Kidney (tissue), 14 donors: ENCODE data around the gene TRUB2. TPM values are rescaled to one million over a fixed set of nuclear protein-coding genes. Genes with fewer than 3 reads are reported as not detected.

ENCODE experiments used
- DNase-seq, 5 donors: peaks; one replicate each; pipeline ENCODE4 v3.0.0-alpha.2; 2013 to 2020
- FAIRE-seq: peaks from 2 replicates; lab custom pipeline; 2012; peaks lifted over from hg19 to GRCh38; lab: Jason Lieb, UNC
- H3K27ac ChIP-seq, 2 donors: one replicate each; pipeline ENCODE4 v1.7.0; 2013; ENCODE audit warnings: low read depth in 2 of 2, low read length in 2 of 2, inconsistent platforms in 1 of 2
- H3K27me3 ChIP-seq: one replicate; pipeline ENCODE4 v1.7.1; 2013; ENCODE audit warnings: low read length, inconsistent platforms; ENCODE audit not compliant: control insufficient read depth, insufficient read depth
- H3K36me3 ChIP-seq, 3 donors: one replicate each; pipeline versions ENCODE4 v1.7.0 to v1.7.1; 2013; ENCODE audit warnings: low read length in 3 of 3, control low read depth in 1 of 3, inconsistent platforms in 1 of 3; ENCODE audit not compliant: insufficient read depth in 3 of 3, control insufficient read depth in 2 of 3
- H3K4me1 ChIP-seq, 3 donors: one replicate each; pipeline versions ENCODE4 v1.7.0 to v1.7.1; 2013; ENCODE audit warnings: low read length in 3 of 3, inconsistent platforms in 1 of 3, low read depth in 1 of 3; ENCODE audit not compliant: control insufficient read depth in 2 of 3, insufficient read depth in 2 of 3
- H3K4me3 ChIP-seq, 3 donors: one replicate each; pipeline versions ENCODE4 v1.7.0 to v1.8.1; 2013; ENCODE audit warnings: low read length in 3 of 3, control low read depth in 1 of 3, inconsistent platforms in 1 of 3
- H3K9ac ChIP-seq, 3 donors: one replicate each; pipeline versions ENCODE4 v1.7.0 to v1.7.1; 2013; ENCODE audit warnings: low read length in 3 of 3, control low read depth in 1 of 3, inconsistent platforms in 1 of 3
- H3K9me3 ChIP-seq, 3 donors: one replicate each; pipeline versions ENCODE4 v1.7.0 to v1.7.1; 2013; ENCODE audit warnings: low read length in 3 of 3, control low read depth in 1 of 3, inconsistent platforms in 1 of 3; ENCODE audit not compliant: control insufficient read depth in 2 of 3, insufficient read depth in 1 of 3
- intact Hi-C: fragments of 100-400 bp; cut with DNase I; formaldehyde crosslinking; loops from one replicate; pipeline ENCODE4 v1.11.1; 2022
- polyA plus RNA-seq: library from polyadenylated mRNA; stranded (reverse); fragments of 350-450 nt; fragmentation: Illumina TruSeq; extraction: RNeasy Lipid Tissue Mini Kit (QIAGEN cat#74804); gene quantifications from one replicate; pipeline ENCODE4 v1.2.3, GENCODE V29; 2014; ENCODE audit warnings: low read depth, low replicate concordance; ENCODE audit not compliant: insufficient read depth
- total RNA-seq: library from RNA; stranded (reverse); fragmentation: NEBNext Ultra II Directional; extraction: Animal tissue kit (Norgen Biotek cat#: 25700); gene quantifications from one replicate; pipeline ENCODE4 v1.2.1, GENCODE V29; 2021
- TF ChIP-seq, protein P1 (sequence below): IDR thresholded peaks from 3 replicates; pipeline ENCODE4 v1.5.1; 2012; ENCODE audit warnings: mild to moderate bottlenecking, moderate library complexity, borderline replicate concordance; ENCODE audit not compliant: insufficient read depth; ENCODE audit errors: extremely low read depth
- donor health status: control.
- donor health status: control.
- donor health status: control.
- donor health status: control.
- donor health status: control.
- donor health status: DM: yes; HTN: yes; CAD: no.
- donor health status: Normal renal cell carcinoma (clear cell type).

The TRUB2 gene
- total and polyA plus RNA-seq, 2 donors from 2014 or later, result 22.4 to 40.8 TPM

DNA sequence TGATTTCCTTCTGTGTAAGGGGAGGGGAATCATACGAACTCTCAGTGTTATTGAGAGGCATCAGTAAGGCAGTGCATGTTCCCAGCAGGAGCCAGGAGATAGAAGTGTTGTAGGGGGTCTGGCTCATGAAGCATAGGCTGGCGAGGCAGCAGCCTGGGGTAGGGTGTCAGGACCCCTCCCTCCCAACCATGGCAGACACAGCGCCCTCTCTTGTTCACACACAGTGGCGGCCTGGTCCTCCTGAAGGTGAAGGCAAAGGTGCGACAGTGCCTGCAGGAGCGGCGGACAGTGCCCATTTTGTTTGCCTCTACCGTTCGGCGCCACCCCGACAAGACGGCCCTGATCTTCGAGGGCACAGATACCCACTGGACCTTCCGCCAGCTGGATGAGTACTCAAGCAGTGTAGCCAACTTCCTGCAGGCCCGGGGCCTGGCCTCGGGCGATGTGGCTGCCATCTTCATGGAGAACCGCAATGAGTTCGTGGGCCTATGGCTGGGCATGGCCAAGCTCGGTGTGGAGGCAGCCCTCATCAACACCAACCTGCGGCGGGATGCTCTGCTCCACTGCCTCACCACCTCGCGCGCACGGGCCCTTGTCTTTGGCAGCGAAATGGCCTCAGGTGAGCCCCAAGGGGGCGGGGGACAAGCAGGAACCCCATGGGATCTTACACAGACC is 22.8 kb upstream of the TRUB2 start:
- Histone ChIP-seq H3K9ac (no peak overlapping the region), H3K27me3 (no peaks in the 10 kb centered on the region), H3K36me3 (peaks cover 2 to 39% (median 22%) of the 10 kb centered on the region in 3 donors), H3K4me1 (peaks cover 0 to 4% (median 0%) of the 10 kb centered on the region in 3 donors), H3K9me3 (no peaks in the 10 kb centered on the region), H3K4me3 (no peak overlapping the region), H3K27ac (no peak overlapping the region)
- FAIRE-seq, result no peak
- TF ChIP-seq, protein P1, sequence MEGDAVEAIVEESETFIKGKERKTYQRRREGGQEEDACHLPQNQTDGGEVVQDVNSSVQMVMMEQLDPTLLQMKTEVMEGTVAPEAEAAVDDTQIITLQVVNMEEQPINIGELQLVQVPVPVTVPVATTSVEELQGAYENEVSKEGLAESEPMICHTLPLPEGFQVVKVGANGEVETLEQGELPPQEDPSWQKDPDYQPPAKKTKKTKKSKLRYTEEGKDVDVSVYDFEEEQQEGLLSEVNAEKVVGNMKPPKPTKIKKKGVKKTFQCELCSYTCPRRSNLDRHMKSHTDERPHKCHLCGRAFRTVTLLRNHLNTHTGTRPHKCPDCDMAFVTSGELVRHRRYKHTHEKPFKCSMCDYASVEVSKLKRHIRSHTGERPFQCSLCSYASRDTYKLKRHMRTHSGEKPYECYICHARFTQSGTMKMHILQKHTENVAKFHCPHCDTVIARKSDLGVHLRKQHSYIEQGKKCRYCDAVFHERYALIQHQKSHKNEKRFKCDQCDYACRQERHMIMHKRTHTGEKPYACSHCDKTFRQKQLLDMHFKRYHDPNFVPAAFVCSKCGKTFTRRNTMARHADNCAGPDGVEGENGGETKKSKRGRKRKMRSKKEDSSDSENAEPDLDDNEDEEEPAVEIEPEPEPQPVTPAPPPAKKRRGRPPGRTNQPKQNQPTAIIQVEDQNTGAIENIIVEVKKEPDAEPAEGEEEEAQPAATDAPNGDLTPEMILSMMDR, result no peak
- no peak for DNase-seq
- intact Hi-C loops, result no loop called here

DNA sequence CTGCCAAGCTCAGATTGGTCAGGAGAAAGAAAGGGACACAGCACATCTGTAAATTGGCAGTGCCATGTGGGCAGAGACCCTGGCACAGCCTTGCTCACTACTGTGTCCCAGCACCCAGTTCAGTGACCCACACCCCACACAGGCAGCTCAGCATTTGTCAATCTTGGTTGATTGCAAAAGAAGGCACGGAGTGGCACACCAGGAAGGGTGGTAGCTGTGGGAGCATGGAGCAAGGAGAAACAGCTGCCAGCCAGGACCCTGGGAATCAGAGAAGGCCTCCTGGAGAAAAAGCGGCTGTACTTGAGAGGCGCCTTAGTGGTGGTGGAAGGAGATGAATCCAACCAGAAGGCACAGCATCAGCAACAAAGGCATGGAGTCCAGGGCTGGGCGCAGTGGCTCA is 21.6 kb upstream of the TRUB2 start:
- no peak for FAIRE-seq
- H3K27me3 ChIP-seq, result no peaks in the 10 kb centered on the region
- DNase-seq, result no peak

DNA sequence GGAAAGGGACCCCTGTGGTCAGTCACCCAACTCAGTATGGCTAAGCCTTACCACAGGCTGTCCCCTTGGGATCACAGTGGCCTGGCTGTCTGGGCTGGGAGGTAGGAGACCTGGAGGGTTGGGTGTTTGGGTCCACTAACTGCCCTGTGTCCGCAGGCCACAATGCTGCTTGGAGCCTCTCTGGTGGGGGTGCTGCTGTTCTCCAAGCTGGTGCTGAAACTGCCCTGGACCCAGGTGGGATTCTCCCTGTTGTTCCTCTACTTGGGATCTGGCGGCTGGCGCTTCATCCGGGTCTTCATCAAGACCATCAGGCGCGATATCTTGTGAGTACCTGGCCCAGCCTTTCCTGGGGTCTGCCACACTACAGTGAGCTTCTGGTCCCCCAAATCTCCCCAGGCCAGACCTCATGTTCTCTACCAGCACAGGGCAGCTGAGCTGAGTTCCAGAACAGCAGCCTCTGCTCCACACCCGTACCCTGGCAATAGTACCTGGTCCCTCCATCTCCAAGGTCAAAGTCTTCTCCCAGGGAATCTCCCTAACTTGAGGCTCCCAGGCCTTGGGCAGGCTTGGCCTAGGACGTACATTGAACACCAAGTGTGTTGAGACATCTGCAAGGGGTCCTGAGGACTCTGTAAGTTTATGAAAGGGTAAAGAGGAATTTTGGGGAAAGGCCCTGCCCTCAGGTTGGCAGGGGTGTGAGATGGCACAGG is 20.9 kb upstream of the TRUB2 start:
- Histone ChIP-seq H3K36me3 (peaks cover 2 to 25% (median 17%) of the 10 kb centered on the region in 3 donors), H3K9ac (no peak overlapping the region), H3K4me1 (peaks cover 0 to 8% (median 0%) of the 10 kb centered on the region in 3 donors), H3K9me3 (no peaks in the 10 kb centered on the region), H3K27ac (no peak overlapping the region), H3K4me3 (no peak overlapping the region), H3K27me3 (no peaks in the 10 kb centered on the region)
- intact Hi-C loops, result no loop called here
- FAIRE-seq, result no peak
- DNase-seq, result no peak
- TF ChIP-seq, protein P1, result no peak

More for the DNA sequence above, 21.6 kb upstream of the TRUB2 start:
- Histone ChIP-seq H3K9ac (no peak overlapping the region), H3K9me3 (no peaks in the 10 kb centered on the region), H3K36me3 (peaks cover 2 to 31% (median 20%) of the 10 kb centered on the region in 3 donors), H3K4me3 (no peak overlapping the region), H3K27ac (no peak overlapping the region), H3K4me1 (peaks cover 0 to 8% (median 0%) of the 10 kb centered on the region in 3 donors)
- TF ChIP-seq, protein P1, result no peak
- intact Hi-C loops, result no loop called here
